SK-N-SH (cell line): ENCODE measurements around the gene C20orf204.

Source experiments
- CHD2 ChIP-seq: fragments of 150-350 bp; IDR thresholded peaks from 2 replicates; pipeline ENCODE4 v1.6.1; 2018; ENCODE audit warnings: low read length; ENCODE audit not compliant: partially characterized antibody
- RAD21 ChIP-seq: IDR thresholded peaks from 2 replicates; pipeline ENCODE4 v1.6.1; 2012; ENCODE audit warnings: mild to moderate bottlenecking, low read length
- SIN3A ChIP-seq: IDR thresholded peaks from 2 replicates; pipeline ENCODE4 v1.6.1; 2012; ENCODE audit warnings: low read depth, mild to moderate bottlenecking, low read length, moderate library complexity, borderline replicate concordance
- TAF1 ChIP-seq: IDR thresholded peaks from 2 replicates; pipeline ENCODE4 v1.6.1; 2012; ENCODE audit warnings: low read depth, mild to moderate bottlenecking, low read length, moderate library complexity, borderline replicate concordance
- TF ChIP-seq, protein P1 (sequence below): fragments of 200-600 bp; sonication (generic); IDR thresholded peaks from 2 replicates; pipeline ENCODE4 v1.6.1; 2017; ENCODE audit warnings: antibody characterized with exemption, mild to moderate bottlenecking, moderate library complexity
- TF ChIP-seq, protein P2 (sequence below): fragments of 150-350 bp; IDR thresholded peaks from 2 replicates; pipeline ENCODE4 v1.6.1; 2017; ENCODE audit warnings: antibody characterized with exemption, low read length, low read depth, borderline replicate concordance

DNA sequence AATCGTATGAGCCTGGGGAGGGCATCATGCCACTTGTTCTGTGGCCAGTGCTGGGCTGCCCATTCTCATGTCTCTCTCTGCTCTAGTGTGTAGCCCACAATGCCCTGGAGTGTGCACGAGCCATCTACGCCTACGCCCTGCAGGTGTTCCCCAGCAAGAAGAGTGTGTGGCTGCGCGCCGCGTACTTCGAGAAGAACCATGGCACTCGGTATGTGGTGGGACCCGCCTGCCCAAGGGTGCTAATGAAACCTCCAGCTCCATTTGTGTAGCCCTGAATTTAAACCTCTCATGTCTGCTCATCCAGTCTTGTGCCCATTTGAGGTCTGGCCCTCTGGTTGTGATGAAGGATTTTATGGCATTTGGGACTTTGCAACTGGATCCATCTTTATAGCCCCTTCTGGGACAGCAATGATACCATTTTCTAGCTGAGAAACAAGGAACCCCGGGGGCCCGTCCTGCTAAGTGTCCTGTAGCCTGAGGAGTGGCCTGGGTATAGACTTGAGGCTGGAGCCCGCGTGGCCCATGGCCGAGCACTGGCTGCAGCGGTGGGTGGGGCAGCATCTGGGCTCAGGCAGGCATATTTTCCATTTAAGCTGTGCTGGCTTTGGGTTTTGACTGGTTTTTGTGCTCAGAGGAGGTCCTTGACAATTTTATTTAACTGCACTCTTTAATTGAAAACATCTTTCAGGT, 13.2 kb upstream of the C20orf204 start:
- TF ChIP-seq, protein P1, sequence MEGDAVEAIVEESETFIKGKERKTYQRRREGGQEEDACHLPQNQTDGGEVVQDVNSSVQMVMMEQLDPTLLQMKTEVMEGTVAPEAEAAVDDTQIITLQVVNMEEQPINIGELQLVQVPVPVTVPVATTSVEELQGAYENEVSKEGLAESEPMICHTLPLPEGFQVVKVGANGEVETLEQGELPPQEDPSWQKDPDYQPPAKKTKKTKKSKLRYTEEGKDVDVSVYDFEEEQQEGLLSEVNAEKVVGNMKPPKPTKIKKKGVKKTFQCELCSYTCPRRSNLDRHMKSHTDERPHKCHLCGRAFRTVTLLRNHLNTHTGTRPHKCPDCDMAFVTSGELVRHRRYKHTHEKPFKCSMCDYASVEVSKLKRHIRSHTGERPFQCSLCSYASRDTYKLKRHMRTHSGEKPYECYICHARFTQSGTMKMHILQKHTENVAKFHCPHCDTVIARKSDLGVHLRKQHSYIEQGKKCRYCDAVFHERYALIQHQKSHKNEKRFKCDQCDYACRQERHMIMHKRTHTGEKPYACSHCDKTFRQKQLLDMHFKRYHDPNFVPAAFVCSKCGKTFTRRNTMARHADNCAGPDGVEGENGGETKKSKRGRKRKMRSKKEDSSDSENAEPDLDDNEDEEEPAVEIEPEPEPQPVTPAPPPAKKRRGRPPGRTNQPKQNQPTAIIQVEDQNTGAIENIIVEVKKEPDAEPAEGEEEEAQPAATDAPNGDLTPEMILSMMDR: no peak
- TF ChIP-seq, protein P2, sequence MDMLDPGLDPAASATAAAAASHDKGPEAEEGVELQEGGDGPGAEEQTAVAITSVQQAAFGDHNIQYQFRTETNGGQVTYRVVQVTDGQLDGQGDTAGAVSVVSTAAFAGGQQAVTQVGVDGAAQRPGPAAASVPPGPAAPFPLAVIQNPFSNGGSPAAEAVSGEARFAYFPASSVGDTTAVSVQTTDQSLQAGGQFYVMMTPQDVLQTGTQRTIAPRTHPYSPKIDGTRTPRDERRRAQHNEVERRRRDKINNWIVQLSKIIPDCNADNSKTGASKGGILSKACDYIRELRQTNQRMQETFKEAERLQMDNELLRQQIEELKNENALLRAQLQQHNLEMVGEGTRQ: no peak
- TF ChIP-seq CHD2 (no peak), RAD21 (no peak), TAF1 (no peak), SIN3A (no peak)
